ENCODE data around the gene KLHL21.
"Not testable (repeated sequence)": the region's sequence is repeated elsewhere in the genome, so short reads cannot be mapped to it uniquely, and the experiment has no call there.

KLHL21 gene

DNA sequence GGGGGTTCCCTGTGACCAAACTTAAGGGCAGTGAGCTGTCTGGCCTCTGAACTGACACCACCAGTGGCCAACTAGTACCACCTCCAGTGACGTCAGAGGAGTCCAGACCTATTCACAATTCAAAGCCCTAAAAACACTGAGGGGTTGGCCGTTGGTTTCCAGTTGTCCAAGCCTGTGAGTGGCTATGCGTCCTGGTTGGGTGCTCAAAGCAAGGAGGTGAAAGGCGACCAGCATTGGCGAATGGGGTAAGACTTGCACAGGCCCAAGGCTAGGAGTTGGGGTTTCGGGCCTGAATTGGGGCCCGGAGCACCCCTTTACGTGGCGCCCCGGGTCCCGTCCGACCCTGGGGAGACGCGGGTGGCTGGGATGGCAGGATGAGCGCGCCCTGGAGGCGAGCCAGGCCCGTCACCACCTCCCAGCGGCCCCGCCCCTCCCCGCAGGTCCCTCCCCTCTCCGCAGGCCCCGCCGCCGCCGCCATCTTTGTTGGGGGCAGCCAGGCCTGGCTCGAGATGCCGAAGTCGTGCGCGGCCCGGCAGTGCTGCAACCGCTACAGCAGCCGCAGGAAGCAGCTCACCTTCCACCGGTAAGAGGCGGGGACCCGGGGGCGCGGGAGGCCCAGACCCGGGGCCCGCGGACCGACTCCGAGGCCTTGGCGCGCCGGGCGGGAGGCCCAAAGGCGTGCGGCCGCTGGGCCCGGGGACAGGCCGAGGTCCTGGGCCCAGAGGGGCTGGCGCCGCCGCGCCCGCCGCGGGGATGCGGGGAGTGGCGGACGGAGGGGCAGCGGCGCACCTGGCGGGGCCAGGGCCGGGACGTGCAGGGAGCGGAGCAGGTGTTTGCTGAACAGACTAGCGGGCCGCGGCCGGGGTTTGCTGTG, 22.3 kb upstream of the KLHL21 start, which contains the start of gene THAP3:
TSS of gene THAP3 (plus strand) at position 159 of the 874 bp plus-strand sequence. CDS start at position 510, 351 bp downstream.
- DNase-seq, result peak; percentile 92

DNA sequence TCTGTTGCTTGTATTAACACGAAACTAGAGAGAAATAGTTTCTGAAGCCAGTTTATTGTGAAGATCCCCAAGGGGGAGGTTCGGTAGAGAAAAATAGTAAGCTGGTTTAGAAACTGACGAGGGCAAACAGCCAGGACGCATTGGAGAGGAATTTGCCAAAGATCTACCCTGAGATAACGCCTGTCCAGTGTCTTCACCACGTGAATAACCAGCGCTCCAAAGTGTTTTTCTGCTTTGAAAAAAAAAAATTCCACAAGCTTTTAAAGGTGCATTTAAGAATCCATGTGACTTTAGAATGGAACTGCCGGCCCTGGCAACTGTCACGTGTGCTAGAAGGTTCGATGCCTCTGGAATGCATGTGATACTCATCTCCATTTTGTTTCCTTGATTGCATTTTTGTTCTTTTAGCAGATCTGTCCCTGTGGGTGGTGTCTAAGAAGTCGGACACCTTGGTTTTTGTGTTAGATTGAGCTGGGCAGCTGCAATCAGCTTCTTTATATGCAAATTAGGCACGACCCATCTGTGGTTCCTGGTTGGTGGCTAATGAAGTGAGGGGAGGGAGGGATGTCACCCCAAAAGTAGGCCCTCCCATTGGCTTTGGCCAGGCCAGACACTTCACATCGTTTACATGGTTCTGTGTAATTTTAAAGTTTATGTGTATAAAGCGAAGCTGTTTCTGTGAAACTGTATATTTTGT, 20.7 kb upstream of the KLHL21 start:
- DNase-seq, result no peak

DNA sequence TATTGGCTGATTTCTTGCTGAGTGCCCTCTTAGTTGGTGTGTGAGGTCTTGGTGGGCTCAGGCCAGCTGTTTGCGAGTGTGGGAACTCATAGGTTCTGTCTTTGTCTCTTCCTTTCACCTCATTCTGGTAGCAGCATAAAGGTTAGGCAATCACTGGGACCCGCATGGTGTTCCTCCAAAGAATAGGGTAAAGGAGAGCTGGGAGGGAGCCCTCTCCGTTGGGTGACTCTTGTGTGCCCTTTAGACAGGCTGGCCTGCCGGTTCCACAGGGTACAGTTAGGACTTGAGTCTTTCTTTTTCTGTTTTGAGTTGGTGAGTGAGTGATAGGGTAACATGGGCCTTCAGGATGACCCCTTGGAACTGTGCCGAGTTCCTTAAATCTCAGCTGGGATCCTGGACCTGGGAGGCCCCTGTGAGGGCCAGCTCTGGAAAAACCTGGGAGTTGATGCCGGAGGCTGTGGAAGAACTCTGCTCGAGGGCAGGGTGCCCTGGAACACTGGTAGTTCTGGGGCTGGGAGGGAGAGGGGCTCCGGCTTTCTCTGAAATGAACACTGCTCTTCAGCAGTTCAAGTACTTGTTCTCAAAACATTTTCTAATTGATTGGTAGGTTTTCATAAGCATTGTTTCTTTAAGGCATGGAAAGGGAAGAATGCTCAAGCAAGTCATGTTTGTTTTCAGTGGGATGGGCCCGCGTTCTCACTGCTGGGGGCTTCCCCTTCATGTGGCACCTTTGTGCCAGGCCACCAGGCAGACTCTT, 19.9 kb upstream of the KLHL21 start:
- DNase-seq, result no peak

DNA sequence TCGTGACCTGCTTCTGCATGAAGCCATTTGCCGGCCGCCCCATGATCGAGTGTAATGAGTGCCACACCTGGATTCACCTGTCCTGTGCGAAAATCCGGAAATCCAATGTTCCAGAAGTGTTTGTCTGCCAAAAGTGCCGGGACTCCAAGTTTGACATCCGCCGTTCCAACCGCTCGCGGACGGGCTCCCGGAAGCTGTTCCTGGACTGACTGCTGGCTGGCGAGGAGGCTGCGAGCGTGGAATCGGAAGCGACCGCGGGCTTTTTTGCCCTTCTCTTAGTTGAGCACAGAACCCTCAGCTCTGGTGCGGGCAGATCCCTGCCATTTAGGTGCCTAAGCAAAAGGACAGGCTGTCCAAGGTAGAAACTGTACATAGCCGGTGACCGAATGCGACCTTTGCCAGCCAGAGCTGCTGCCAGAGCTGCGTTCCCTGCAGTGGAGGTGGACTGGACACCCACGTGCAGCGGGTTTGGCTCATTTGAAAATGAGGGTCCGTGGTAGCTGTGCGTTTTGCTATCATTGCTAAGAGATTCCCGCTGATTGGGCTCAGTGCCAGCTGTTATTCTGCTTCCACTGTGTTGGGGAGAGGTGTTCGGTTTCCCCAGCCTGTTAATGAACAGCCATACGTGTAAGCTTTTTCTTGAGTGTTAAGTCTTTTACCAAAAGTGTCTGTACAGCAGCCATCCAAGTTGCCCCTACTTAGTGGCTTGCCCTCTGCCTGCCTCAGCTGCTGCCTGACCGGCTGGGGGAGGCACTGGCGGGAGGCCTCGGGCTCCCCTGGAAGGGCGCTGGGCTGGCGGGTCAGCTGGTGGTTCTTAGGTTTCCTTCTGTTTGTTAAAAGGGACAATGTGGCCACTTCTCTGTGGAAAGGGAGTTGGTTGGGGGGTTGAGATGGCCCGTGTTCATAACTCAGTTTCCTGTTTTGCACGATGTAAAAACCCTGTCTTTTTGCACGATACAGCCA, 19.0 kb upstream of the KLHL21 start:
- no peak for DNase-seq

DNA sequence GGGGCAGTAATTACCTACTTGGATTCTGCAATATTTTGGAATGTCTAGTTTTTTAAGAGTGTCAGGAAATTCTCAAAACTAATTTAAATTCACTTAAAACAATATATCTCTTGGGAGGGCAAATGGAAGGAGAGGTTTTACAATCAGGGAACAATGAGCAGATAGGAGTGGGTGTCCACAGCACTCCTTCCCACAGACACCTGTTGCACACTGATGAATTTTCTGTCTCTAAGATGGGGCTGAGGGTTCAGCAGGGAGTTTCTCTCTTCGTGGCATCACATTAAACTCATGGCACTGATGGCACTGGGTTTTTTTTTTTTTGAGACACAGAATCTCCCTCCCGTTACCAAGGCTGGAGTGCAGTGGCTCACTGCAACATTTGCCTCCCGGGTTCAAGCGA, 16.4 kb upstream of the KLHL21 start:
- DNase-seq, result no peak

DNA sequence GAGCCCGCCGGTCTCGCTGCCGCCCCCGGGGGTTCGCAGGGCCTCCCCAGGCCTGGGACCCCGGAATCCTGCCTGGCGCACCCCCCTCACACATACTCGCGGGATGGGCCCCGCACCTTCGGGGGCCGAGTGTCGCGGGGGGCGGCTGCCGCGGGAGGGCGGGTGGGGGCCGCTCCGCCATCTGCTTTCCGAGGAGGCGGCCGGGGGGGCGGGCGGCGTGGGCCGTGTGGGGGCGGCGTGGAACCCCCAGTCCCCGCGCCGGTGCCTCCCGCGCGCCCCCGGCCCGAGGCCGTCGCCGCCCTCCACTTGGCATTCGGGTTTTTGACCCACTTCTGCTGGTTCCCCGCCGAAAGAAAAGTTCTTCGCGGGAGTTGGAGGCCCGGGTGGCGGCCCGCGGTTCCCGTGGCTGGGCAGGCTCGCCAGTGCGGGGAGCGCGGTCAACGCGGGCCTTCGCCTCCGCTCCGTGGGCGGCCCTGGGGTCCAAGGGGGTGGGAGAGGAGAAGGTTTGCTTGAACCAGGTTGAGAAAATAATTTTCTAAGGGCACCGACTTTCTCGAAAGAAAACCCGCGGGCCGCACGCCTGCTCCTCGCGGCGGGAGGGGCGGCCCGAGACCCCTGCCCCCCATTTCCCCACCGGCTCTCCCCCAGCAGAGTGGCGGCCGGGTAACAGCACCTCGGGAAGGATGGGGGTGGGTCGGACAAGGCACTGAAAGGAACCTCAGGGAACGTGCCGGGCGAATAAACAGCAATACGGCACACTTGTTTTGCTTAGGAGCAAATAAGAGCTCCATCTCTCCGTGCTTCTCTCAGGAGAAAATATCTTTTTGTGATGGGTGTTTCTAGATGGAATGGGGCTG, 12.5 kb upstream of the KLHL21 start:
- DNase-seq, result peak; percentile 13

DNA sequence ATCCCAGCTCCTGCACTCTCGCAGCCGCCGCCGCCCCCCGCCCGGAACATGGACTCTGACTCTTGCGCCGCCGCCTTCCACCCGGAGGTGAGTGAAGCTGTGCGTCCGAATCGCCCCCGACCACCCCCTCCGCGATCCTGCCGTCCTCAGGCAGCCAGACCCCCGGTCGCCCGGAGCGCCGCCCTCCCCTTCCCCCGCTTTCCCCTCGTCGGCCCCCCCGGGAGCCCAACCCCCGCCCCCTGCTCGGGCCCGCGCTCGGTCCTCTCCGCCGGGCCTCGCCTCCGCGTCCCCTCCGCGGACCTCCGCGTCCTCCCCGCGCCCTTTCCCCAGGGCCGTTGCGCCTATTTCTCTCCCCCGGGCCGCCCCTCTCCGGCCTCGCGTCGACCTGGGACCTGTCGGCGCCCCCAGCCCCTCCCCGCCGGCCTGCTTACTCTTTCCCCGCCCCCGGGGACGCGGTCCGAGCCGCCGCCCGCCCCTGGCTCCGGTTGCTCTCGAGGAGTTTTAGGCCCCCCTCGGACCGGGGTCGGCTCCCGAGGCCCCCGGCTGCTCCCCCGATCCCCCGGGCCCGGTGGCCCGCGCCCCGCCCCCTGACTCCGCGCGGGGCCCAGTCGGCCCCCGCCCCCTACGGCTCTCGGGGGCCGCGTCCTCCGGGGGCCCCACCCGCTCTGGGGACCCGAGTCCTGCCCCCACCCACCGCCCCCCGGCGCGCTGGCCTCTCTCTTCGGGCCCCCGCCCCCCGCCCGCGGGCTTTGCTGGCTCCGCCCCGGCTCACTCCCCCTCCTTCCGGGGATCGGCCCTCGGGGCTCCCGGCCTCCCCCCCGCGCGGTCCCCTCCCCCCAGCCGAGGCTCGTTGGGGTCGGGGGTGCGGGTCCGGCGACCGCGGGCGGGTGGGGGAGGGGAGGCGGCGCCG, 11.6 kb upstream of the KLHL21 start:
- DNase-seq, result peak; percentile 27

DNA sequence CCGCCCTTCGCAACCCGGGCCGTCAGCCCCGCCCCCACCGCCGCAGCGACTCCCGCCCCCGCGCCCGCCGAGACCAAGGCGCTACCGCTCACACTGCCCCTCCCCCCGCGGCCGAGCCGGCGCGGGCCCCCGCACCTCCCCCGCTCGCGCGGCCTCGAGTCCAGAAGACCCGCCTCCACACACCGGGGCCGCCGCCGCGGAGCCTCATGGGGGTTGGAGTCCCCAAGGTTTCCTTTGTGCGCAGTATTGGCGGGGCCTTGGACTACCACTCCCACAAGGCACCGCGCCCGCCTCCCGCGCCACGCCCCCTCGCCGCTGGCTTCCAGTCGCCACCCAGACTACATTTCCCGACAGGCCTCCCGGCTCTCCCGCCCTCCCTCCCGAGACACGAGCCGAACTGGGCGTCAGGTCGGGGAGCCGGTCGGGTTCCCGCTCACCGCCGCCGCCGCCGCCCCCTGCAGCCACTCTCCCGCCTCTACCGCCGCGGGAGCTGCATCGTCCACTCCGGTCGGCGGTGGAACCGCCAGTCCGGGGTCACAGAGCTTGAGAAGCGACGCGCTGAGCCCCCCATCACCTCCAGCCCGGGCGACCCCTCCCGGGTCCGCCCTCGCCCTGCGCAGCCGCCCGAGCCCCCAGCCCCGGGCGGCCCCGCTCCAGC, 10.8 kb upstream of the KLHL21 start, which contains the start of gene PHF13:
TSS of gene PHF13 (plus strand) at position 371 of the 658 bp plus-strand sequence. CDS start 336 bp downstream, outside the sequence.
- peak; percentile 99 for DNase-seq

DNA sequence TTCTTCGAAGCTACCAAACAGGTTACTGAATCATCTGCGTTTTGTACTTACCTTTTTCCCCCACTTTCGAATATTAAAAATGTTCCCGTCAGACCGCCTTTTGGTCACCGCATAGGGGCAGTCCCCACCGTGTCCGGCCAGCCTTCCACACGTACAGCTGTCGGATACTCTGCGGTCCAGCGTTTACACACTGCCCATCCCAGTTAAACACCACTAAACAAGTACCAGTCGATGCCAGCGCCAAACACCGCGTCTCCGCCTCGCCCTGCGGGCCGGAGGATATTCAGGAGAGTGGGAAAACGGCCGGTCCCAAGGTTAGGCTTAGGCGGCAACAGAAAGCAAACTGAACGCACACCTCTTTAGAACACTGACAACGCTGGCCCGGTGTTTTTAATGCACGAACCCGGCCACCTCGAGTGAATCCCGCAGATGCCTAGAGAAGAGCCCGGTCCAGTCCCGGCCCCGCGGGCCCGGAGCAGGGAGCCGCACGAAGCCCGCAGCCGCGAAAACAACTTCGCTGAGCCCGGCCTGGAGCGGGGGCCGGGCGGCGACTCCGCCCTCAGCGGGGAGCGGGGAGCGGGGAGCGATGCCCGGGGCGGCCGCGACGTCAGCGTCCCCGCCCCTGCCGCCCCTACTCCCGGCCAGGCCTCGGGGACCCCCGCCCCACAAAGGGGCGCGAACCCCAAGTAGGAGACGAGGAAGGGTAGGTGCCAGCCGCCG, 10.1 kb upstream of the KLHL21 start:
- DNase-seq, result peak; percentile 55

DNA sequence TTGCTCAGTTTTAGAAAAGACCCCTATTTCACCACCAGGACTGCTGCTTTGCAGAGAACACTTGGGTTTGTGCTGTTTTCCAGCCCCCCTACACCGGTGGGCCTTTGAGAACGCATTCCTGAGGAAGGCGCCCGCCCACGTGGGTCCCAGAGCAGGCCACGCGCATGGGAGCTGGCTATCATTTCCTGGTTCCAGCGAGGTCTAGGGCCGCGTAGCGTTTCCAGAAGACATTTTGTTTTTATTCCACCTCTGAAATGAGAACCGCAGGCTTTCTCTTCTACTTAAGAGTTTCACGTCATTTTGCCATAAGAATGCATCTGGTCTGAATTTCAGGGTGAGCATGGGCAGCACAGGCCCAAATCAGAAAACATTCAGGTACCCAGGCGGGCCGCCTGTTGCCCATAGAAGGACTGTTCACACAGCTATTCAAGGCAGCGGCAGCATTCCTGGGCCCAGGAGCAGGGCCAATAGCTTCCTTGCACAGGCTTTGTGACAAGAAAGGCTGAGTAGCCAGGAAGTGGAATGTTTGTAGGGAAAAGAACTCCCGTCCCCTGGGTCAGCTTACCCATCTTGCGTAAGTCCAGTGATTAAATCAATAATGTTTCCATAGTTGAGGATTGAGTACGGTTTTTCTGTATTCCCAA, 1.4 kb upstream of the KLHL21 start:
- peak; percentile 42 for DNase-seq

DNA sequence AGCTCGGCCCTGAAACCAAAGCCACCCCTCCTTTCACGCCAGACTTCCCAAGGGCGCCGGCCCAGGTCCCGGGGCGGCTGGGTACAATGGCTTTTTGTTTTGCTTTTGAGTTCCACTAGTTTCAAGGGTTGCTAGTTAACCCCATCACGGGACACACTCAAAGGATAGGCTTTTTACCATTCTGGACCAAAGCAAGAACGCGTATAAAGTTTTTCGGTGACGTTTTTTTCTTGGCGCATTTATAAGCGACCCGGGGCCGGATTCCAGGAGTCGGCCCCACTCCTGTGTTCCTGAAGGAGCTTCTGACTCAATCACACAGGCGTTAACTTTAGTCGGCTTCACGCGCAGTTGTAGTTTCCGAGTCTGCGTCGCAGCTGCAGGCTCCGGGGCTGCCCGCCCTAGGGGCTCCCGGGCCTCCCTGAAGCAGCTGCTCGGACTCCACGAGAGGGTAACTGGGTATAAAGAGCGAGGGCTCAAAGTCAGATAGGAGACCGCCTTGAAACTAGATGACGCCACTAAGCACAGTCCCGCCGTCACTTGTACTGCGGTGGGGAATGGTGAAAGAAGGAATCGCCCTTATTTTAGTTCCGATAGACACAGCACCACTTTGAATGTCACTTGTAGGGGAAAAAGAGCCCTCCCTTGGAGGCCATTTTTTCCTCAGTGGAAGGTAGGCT, 707 bp upstream of the KLHL21 start:
- DNase-seq, result peak; percentile 81

DNA sequence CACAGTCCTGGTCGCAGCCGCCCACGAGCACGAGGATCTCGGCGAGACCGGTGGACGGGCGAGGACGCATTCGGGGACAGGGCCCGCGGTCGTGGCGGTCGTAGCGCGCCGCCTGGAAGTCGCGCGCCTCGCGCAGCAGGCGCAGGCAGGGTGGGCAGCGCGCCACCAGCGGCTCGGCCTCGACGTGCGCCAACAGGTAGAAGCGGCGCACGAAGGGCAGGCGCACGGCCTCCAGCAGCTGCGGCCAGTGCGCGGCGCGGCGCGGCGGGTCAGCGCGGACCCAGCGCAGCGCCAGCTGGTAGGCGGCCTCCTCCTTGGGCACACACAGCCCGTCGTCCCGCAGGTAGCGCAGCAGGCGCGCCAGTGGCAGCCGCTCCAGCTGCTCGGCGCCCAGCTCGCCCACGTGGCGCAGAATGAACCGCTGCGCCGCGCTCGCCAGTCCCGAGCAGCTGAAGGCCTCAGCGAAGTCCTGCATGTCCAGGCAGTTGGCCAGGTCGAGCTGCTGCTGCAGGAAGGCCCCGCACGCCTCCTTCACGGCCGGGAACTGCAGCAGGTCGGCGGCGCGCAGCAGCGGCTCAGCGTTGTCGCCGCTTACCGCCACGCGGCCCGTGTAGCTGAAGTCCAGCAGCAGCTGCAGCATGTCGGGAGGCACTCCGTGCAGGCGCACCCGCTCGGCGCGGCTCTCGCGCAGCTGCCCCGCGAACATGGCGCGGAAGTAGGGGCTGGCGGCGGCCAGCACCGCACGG, 573 bp downstream of the KLHL21 start:
- DNase-seq, result peak; percentile 21

DNA sequence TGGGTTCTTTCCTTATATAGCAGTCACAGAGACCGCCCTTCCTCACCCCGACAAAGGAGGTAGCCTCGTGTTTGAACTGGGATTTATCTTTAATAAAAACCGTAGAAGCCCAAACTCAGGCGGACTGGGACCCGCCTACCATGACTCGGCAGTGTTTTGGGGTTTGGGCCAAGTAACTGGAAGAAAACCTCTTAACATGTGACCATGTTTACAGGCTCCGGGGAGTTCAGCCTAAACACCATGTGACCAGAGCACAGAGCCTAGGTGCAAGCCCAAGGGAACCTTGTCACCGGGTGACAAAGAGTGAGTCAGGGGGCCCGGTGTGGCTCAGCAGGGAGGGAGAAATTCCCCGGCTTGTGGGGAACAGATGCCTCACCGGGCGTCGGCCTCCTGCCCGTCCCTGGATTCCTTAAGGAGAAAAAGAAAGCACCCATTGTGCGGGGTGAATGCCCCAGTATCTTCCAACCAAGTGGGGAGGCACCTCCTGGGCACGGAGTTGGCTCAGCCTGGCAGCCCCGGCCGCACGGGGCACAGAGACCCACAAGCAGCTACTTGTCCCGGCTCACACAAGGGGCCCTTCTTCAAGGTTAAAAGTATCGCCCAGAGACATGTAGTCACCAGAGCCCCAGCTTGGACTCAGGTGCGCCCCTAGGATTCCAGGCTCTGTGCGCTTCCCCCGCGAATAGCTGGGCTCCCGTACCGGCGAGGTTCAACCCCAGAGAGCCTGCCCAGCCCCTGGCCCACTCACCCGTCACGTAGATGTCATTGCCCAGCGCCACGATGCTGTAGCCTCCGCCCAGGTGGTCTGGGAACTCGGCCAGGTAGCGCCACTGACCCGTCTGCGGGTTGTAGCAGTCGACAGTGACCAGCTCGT, 1.4 kb downstream of the KLHL21 start:
- peak; percentile 89 for DNase-seq

DNA sequence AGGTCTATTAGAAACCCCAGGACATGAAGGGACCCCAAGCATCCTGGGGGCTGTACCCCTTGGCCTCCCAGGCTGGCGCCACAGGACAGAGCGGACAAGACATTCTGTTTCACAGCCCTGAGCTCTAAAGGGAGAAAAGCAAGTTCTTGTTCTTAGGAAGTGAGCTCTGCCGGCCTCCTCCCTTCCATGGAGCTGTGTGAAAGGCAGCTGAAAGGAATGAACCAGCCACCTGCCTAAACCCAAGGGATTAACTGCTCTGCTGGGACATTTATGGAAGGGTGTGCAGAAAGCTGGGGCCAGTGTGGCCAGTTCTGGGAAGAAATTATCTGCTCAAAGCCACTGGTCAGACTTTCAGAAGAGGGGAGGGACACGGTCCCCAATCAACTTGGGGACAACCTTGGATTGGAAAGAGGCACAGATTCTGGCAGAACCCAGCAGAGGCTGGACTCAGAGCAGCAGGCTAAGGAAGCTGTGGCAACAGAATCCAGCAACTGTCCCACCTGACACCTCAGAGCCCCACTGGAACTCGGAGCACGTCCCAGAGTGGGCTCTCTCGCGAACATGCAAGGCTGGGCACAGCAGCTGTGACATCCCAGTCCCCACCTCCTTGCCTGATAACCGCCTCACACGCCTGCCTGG, 2.1 kb downstream of the KLHL21 start:
- DNase-seq, result no peak

DNA sequence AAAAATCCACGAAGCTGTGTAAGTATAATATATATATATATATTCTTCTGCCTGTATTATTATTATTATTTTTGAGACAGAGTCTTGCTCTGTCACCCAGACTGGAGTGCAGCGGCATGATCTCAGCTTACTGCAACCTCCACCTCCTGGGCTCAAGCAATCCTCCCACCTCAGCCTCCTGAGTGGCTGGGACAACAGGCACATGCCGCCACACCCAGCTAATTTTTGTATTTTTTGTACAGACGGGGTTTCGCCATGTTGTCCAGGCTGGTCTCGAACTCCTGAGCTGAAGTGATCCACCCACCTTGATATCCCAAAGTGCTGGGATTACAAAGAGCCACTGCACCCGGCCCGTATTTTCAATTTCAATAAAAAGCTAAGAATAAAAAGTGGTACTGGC, 2.7 kb downstream of the KLHL21 start:
- not testable (repeated sequence) for DNase-seq

Measured in suppressor macrophage treated with lipopolysaccharide for 4 hours (primary cell).